Heart left ventricle (tissue), 16 donors: ENCODE results near the gene PAXX. TPM values are rescaled to one million over a fixed set of nuclear protein-coding genes. Genes with fewer than 3 reads are reported as not detected.
A peak's percentile ranks its signal among the peaks of the same experiment; 100 is the strongest.

Source experiments
- ATAC-seq, 4 donors: fragments of 200-7000 bp; cut with Tn5 transposase; one replicate each; pipeline ENCODE4 v1.9.1; 2020 to 2022; ENCODE audit warnings: moderate library complexity in 4 of 4, mild to moderate bottlenecking in 3 of 4, moderate number of reproducible peaks in 1 of 4
- DNase-seq, 5 donors: peaks; one replicate each; pipeline ENCODE4 v3.0.0-alpha.2; 2020
- H3K27ac ChIP-seq, 12 donors: fragments of 200-600 bp; sonication (generic) in 4 of 12; one replicate each; pipeline versions ENCODE4 v1.5.0 to v1.8.0; 2016 to 2022; ENCODE audit warnings: mild to moderate bottlenecking in 2 of 12
- H3K27me3 ChIP-seq, 9 donors: fragments of 200-600 bp; sonication (generic) in 2 of 9; one replicate each; pipeline versions ENCODE4 v1.5.1 to v1.8.0; 2016 to 2022; ENCODE audit warnings: mild to moderate bottlenecking in 3 of 9
- H3K36me3 ChIP-seq, 9 donors: fragments of 200-600 bp; sonication (generic) in 2 of 9; one replicate each; pipeline versions ENCODE4 v1.5.0 to v1.8.0; 2018 to 2022; ENCODE audit warnings: mild to moderate bottlenecking in 2 of 9
- H3K4me1 ChIP-seq, 12 donors: fragments of 200-600 bp; sonication (generic) in 4 of 12; one replicate each; pipeline versions ENCODE4 v1.5.0 to v1.8.0; 2016 to 2022; ENCODE audit warnings: mild to moderate bottlenecking in 3 of 12
- H3K4me3 ChIP-seq, 12 donors: fragments of 200-600 bp; sonication (generic) in 4 of 12; one replicate each; pipeline versions ENCODE4 v1.5.0 to v1.8.0; 2017 to 2022; ENCODE audit warnings: mild to moderate bottlenecking in 9 of 12, moderate library complexity in 4 of 12
- H3K9me3 ChIP-seq, 12 donors: fragments of 200-600 bp; sonication (generic) in 4 of 12; one replicate each; pipeline versions ENCODE4 v1.5.0 to v1.8.0; 2016 to 2022; ENCODE audit warnings: mild to moderate bottlenecking in 1 of 12
- POLR2A ChIP-seq, 2 donors: fragments of 450-650 bp; IDR thresholded peaks; one replicate each; pipeline ENCODE4 v1.6.1; 2017; ENCODE audit warnings: antibody characterized with exemption in 2 of 2, mild to moderate bottlenecking in 2 of 2, moderate library complexity in 2 of 2
- WGBS, 4 donors: extraction: QIAGEN DNeasy Blood & Tissue Kit in 2 of 4; methylation state at CpG; one replicate each; pipeline versions ENCODE4 v1.1.5 to v1.1.7; 2013 to 2018; 5-methylcytosine and 5-hydroxymethylcytosine counted together
- intact Hi-C, 10 donors: fragments of 100-400 bp; cut with DNase I; formaldehyde crosslinking; loops; one replicate each; pipeline versions ENCODE4 v1.11.1 to v1.14.2; 2022
- polyA plus RNA-seq, 2 donors: library from polyadenylated mRNA; stranded (reverse); fragments of 200-250 nt; gene quantifications; one replicate each; pipeline ENCODE4 v1.2.3, GENCODE V29; 2013
- total RNA-seq, 9 donors: library from RNA; depleted of rRNA in 2 of 9; stranded (reverse); fragments of >200 nt in 2 of 9; fragmentation: NEBNext Ultra II Directional in 3 of 9; extraction: Animal tissue kit (Norgen Biotek cat#: 25700) in 3 of 9; gene quantifications; one replicate each; pipeline versions ENCODE4 v1.1.0 to v1.2.4, GENCODE V29; 2016 to 2023
- TF ChIP-seq, protein P1 (sequence below), 12 donors: fragments of 200-600 bp; sonication (generic) in 4 of 12; IDR thresholded peaks; one replicate each; pipeline versions ENCODE4 v1.5.0 to v1.8.0; 2018 to 2022; ENCODE audit warnings: antibody characterized with exemption in 12 of 12, mild to moderate bottlenecking in 5 of 12
- donor health status: ischemic (EF 13 %, LVEDD 7.1; RV severe dilation, severe dysfunction).
- donor health status: healthy with polysubstance abuse.
- donor health status: DM: no; HTN: yes; CAD: no.
- donor health status: DM: no; HTN: no; CAD: no.
- donor health status: ischemic (EF 25% LVEDD 6.9; RV normal size, moderate dysfunction).
- donor health status: ischemic (EF 25% LVEDD 5.7; RV mildly dilated, moderate dysfunction).
- donor health status: healthy.
- donor health status: DM: yes; HTN: yes; CAD: no.
- donor health status: ischemic (EF 35%, LVEDD 5.7; RV mildly dilated, moderate dysfunction).
- donor health status: nonischemic (EF 11% LVEDD 7.7; RV severe dilation, severe dysfunction).
- donor health status: DM: yes; HTN: yes; CAD: no.
- donor health status: PGD.
- donor health status: ischemic (EF 29% LVEDD 5.4; RV normal size, mild dysfunction).
- donor health status: nonischemic (EF 23%, LVEDD 6.1; RV moderate dilation, normal function).

Gene PAXX
- total and polyA plus RNA-seq, 11 donors: 15.0 to 57.3 (median 20.9) TPM

- DNase-seq: peak in 1 of 5 donors; percentile 48
- WGBS, 4 donors: 78 to 88% (median 83%) methylated on average over 5 to 14 of the region's 14 CpGs
- intact Hi-C loops: loop anchor here in 5 of 10 donors (2.0 to 5.0 kb wide), 4 partner anchors 23 to 77 kb away; partner anchors contain the start of genes ABCA2 (in 2 of the 5), PAXX (in 1 of the 5) and PTGDS (in 1 of the 5)
- Histone ChIP-seq H3K27me3 (no peaks in the 10 kb centered on the region), H3K27ac (peak within 1 kb of the TSS; percentile 71 to 98 (median 90)), H3K9me3 (no peaks in the 10 kb centered on the region), H3K36me3 (no peaks in the 10 kb centered on the region), H3K4me1 (peaks cover 0 to 54% (median 26%) of the 10 kb centered on the region in 12 donors), H3K4me3 (peak within 1 kb of the TSS in 3 of 12 donors; percentile 16 to 20 (median 19))
- TF ChIP-seq, protein P1, sequence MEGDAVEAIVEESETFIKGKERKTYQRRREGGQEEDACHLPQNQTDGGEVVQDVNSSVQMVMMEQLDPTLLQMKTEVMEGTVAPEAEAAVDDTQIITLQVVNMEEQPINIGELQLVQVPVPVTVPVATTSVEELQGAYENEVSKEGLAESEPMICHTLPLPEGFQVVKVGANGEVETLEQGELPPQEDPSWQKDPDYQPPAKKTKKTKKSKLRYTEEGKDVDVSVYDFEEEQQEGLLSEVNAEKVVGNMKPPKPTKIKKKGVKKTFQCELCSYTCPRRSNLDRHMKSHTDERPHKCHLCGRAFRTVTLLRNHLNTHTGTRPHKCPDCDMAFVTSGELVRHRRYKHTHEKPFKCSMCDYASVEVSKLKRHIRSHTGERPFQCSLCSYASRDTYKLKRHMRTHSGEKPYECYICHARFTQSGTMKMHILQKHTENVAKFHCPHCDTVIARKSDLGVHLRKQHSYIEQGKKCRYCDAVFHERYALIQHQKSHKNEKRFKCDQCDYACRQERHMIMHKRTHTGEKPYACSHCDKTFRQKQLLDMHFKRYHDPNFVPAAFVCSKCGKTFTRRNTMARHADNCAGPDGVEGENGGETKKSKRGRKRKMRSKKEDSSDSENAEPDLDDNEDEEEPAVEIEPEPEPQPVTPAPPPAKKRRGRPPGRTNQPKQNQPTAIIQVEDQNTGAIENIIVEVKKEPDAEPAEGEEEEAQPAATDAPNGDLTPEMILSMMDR (IDR thresholded peaks at IDR 0.05): no peak
- TF ChIP-seq POLR2A (IDR thresholded peaks at IDR 0.05): no peak
- no peak for ATAC-seq
These were observed 40.5 kb upstream of the PAXX start, which contains the start of gene LCN12 for GRCh38 chr9:136951541-136952320. Gene LCN12, plus strand, starts transcription at chr9:136952273. Its CDS starts 55 bp downstream, at chr9:136952328.

DNA sequence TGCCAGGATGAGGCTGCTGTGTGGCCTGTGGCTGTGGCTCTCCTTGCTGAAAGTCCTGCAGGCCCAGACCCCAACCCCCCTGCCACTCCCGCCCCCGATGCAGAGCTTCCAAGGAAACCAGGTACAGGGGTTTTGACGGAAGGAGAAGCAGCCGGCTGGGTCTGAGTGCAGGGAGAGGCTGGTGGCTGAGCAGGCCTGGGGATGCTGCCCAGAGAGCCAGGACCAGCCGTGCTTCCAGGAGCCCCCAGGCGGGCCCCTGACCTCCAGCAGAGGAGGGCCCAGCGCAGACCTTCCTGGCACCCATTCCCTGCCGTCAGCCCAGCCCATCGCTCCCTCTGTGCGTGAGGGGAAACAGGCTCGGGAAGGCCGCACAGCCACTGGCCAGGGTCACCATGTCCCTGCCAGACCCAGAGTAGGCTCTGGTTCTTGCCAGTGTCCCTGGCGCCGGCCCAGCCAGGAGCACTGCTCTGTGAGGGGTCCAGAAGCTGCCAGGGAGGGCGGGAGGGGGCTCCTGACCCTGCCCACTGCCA lies 39.8 kb upstream of the PAXX start:
- DNase-seq: peak in 1 of 5 donors; percentile 72
- TF ChIP-seq, protein P1 (IDR thresholded peaks at IDR 0.05): no peak
- TF ChIP-seq POLR2A (IDR thresholded peaks at IDR 0.05): no peak
- WGBS, 4 donors: 24 to 63% (median 47%) methylated on average over 3 to 15 of the region's 15 CpGs
- intact Hi-C loops: loop anchor here in 2 of 10 donors (2.0 to 5.0 kb wide), 2 partner anchors 22 to 40 kb away; partner anchors contain the start of gene PAXX (in 1 of the 2)
- no peaks in the 10 kb centered on the region for H3K27me3 ChIP-seq
- peak in 2 of 4 donors; percentile 3 to 5 for ATAC-seq
- H3K36me3 ChIP-seq: no peaks in the 10 kb centered on the region
- H3K4me1 ChIP-seq: peaks cover 0 to 50% (median 26%) of the 10 kb centered on the region in 12 donors
- peak overlapping the region in 3 of 12 donors; percentile 16 to 20 (median 19) for H3K4me3 ChIP-seq
- peak overlapping the region in 10 of 12 donors; percentile 4 to 98 (median 58) for H3K27ac ChIP-seq
- no peaks in the 10 kb centered on the region for H3K9me3 ChIP-seq

DNA sequence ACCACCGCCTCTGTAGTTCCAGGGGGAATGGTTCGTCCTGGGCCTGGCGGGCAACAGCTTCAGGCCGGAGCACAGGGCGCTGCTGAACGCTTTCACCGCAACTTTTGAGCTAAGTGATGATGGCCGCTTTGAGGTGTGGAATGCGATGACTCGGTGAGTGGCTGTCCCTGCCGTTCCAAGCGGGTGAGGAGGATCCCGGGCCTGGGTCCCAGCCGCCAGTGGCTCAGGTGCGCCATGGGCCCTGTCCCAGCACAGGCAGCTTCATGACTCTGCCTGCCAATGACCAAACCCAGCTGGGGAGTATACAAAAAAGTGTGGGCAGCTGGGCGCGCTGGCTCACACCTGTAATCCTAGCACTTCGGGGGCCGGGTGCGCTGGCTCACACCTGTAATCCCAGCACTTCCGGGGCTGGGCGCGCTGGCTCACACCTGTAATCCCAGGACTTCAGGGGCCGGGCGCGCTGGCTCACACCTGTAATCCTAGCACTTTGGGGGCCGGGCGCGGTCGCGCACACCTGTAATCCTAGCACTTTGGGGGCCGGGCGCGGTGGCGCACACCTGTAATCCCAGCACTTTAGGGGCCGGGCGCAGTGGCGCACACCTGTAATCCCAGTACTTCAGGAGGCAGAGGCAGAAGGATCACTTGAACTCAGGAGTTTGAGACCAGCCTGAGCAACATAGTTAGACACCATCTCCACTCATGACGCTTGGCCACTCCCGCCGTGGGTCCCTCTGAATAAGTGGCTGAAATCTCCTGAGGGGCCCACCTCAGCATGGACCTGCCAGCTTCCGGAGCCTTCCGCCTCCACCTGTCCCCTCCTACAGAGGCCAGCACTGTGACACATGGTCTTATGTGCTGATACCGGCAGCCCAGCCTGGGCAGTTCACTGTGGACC lies 39.1 kb upstream of the PAXX start:
- intact Hi-C loops: loop anchor here in 2 of 10 donors (2.0 to 5.0 kb wide), 2 partner anchors 22 to 39 kb away; partner anchors contain the start of gene PAXX (in 1 of the 2)
- ATAC-seq (no peak), DNase-seq (peak in 1 of 5 donors; percentile 51)
- Histone ChIP-seq H3K4me3 (peak overlapping the region in 3 of 12 donors; percentile 16 to 20 (median 19)), H3K9me3 (no peaks in the 10 kb centered on the region), H3K27ac (peak overlapping the region in 10 of 12 donors; percentile 4 to 98 (median 58)), H3K4me1 (peaks cover 0 to 43% (median 21%) of the 10 kb centered on the region in 12 donors), H3K27me3 (no peaks in the 10 kb centered on the region), H3K36me3 (no peaks in the 10 kb centered on the region)
- TF ChIP-seq, protein P1 (IDR thresholded peaks at IDR 0.05): no peak
- no peak for TF ChIP-seq POLR2A (IDR thresholded peaks at IDR 0.05)
- 69 to 85% (median 80%) methylated on average over 25 to 44 of the region's 44 CpGs for WGBS, 4 donors
